ENCODE measurements around the gene AGMO. TPM values are rescaled to one million over a fixed set of nuclear protein-coding genes. Genes with fewer than 3 reads are reported as not detected.

The AGMO gene
- total RNA-seq, 1 donor from 2014 or later: not detected

DNA sequence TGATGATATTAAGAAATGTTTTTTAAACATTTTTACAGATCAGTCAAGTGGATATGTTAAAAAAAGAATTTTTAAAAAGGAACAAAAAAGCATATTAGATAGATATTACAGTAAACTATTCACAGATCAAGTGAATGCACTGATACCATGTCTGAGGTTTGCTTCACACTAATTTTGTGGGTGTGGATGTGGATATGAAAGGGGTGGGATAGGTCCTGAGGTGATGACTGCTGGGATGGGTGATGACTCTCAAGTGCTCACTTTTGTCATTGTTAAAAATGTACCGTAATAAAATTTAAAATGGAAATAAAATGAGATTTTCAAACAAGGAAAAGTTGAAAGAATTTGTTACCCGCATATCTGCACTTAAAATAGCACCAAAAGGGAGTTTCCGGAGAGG is 54.1 kb downstream of the AGMO start:
- no peak overlapping the region for H3K4me3 ChIP-seq (ENCODE audit: low read depth, low read length)
- DNase-seq (ENCODE audit: low read depth): no peak
- TF ChIP-seq, protein P1, sequence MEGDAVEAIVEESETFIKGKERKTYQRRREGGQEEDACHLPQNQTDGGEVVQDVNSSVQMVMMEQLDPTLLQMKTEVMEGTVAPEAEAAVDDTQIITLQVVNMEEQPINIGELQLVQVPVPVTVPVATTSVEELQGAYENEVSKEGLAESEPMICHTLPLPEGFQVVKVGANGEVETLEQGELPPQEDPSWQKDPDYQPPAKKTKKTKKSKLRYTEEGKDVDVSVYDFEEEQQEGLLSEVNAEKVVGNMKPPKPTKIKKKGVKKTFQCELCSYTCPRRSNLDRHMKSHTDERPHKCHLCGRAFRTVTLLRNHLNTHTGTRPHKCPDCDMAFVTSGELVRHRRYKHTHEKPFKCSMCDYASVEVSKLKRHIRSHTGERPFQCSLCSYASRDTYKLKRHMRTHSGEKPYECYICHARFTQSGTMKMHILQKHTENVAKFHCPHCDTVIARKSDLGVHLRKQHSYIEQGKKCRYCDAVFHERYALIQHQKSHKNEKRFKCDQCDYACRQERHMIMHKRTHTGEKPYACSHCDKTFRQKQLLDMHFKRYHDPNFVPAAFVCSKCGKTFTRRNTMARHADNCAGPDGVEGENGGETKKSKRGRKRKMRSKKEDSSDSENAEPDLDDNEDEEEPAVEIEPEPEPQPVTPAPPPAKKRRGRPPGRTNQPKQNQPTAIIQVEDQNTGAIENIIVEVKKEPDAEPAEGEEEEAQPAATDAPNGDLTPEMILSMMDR (conservative IDR thresholded peaks at IDR 0.05; ENCODE audit: low read depth, low read length): no peak

DNA sequence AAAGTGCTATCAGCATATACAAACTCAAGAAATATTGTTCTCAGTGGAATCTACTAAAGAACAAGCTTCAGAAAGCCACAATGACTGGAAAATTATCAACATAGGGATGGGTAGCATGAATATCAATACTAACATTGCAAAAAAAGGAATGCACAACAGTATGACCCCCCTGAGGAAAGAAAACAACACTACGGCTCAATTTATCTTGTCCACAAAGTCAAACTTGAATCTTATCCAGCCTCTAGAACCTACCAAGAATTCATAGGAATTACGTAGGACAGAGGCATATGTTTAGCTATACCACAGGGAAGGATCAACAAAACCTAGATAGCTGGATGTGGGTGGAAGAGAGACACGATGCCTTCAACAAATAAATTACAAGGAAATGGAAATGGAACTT is 54.6 kb downstream of the AGMO start:
- H3K4me3 ChIP-seq (ENCODE audit: low read depth, low read length): no peak overlapping the region
- DNase-seq (ENCODE audit: low read depth): no peak
- TF ChIP-seq, protein P1 (conservative IDR thresholded peaks at IDR 0.05; ENCODE audit: low read depth, low read length): no peak

DNA sequence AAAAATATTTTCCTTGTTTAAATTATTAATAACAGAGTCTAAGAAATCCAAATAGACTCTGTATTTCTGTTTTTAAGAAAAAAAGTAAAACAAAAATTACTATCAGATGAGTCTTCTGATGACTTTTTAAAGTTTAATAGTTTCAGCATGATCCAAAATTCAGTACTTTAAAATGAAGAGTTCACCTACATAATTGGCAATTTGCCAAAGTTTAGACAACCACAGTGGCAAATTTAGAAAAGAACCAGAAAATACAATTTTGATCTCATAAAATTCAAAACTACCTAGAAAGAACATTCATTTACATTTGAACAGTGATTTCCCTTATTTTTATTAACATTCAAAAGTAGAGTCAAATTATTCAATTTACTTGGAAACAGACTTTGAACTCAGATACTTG is 56.1 kb downstream of the AGMO start:
- H3K4me3 ChIP-seq (ENCODE audit: low read depth, low read length): no peak overlapping the region
- TF ChIP-seq, protein P1 (conservative IDR thresholded peaks at IDR 0.05; ENCODE audit: low read depth, low read length): no peak
- no peak for DNase-seq (ENCODE audit: low read depth)

DNA sequence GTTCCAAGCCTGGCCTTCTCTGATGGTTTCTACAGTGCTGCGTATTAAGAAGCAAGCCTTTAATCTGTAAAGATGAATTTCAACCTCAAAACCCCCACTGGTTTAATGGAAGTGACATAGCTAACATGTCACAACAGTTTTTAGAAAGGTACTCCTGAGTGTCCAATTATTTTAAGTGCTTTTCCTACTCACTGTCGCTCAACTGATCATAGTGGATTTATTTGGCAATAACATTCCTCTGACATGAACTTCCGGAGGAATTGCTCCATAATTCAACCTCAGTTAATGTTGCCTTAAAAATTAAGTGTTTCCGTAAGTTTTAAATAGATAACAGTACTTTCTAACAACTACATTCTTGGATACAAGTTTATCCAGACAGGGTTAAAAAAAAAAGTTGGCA is 57.5 kb downstream of the AGMO start:
- DNase-seq (ENCODE audit: low read depth): no peak
- TF ChIP-seq, protein P1 (conservative IDR thresholded peaks at IDR 0.05; ENCODE audit: low read depth, low read length): no peak
- no peak overlapping the region for H3K4me3 ChIP-seq (ENCODE audit: low read depth, low read length)

DNA sequence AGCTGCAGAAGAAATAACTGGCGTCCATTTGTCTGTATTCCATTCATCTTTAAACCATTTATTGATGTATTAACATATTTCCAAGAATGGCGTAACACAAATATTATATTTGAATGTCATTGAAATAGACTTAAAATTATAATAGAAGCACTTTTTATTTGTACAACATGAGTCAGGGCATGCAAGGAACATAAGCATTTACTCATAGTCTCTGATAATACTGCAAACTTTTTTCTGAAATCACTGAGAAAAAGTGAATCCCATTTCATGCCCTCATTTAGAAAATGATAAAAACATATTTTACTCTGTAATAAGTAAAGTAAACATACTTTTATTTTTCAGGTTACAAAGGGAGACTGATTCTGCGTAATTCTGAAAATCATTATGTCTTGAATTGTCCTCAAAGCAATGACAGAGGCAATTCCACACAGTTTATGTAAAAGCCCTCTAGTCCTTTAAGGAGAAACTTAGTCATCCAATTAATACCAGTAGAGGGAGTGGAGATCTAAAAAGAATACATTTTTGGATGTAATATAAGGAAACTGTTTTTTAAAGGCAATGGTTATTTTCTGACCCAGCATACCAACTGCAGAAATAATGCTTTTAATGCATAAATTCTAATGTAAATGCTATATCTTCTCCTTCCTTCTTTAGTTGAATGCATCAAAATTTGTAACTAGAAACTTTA is 58.1 kb downstream of the AGMO start:
- TF ChIP-seq, protein P1 (conservative IDR thresholded peaks at IDR 0.05; ENCODE audit: low read depth, low read length): no peak
- no peak overlapping the region for H3K4me3 ChIP-seq (ENCODE audit: low read depth, low read length)
- DNase-seq (ENCODE audit: low read depth): no peak

DNA sequence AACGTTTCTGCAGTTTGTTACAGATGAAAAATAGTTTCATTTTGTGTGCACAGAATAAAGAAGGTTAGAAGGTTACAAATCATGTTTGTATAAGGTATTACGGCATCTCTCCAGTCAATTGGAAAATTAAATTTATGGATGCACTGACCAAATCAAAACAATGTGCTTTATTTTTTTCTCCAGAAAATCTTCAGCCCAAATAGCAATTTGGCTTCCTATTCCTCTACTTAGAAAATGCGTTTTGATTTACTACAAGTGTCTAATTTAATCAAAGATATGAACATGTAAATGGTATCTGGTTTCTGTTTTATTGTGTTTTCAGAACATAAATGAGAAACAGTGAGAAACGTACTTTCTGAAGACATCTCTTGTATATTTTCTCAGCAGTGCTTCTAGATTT is 63.4 kb downstream of the AGMO start:
- H3K4me3 ChIP-seq (ENCODE audit: low read depth, low read length): no peak overlapping the region
- no peak for DNase-seq (ENCODE audit: low read depth)
- TF ChIP-seq, protein P1 (conservative IDR thresholded peaks at IDR 0.05; ENCODE audit: low read depth, low read length): no peak

DNA sequence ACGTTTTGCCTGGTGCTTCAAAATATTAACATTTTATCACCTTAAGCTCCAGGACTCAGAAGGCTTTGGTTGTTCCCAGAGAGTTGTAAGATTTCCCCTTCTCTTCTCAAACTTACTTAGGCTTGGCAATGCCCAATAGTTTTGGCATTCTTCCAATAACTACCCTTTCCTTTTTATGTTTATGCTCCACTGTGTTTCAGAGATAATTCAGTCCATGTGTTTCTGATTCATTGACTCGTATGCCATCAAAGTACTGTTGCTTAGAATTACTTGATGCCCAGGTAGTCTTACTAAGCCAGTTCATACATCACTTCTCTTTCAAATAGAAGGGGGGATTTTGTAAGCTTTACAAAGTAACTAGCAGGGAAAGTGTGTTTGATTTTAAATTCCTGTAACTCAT is 66.6 kb downstream of the AGMO start:
- TF ChIP-seq, protein P1 (conservative IDR thresholded peaks at IDR 0.05; ENCODE audit: low read depth, low read length): no peak
- DNase-seq (ENCODE audit: low read depth): no peak
- H3K4me3 ChIP-seq (ENCODE audit: low read depth, low read length): no peak overlapping the region
